Astrocyte (in vitro differentiated cells and primary cell): ENCODE results near the gene ZNF490. TPM values are rescaled to one million over a fixed set of nuclear protein-coding genes. Genes with fewer than 3 reads are reported as not detected.

Experiments used
- DNase-seq: peaks from one replicate; pipeline ENCODE4 v3.0.0-alpha.2; 2010; ENCODE audit warnings: low read depth
- FAIRE-seq: peaks from 2 replicates; lab custom pipeline; 2011; peaks lifted over from hg19 to GRCh38; lab: Jason Lieb, UNC
- H2AFZ ChIP-seq: 2 replicates; pipeline ENCODE4 v1.6.0; 2012; ENCODE audit warnings: low read depth, low read length, inconsistent platforms
- H3K27ac ChIP-seq: 2 replicates; pipeline ENCODE4 v1.5.1; 2011; ENCODE audit warnings: low read depth, low read length, inconsistent platforms
- H3K27me3 ChIP-seq: 2 replicates; pipeline ENCODE4 v1.6.0; 2011; ENCODE audit warnings: low read length, inconsistent platforms; ENCODE audit not compliant: insufficient read depth
- H3K36me3 ChIP-seq: 2 replicates; pipeline ENCODE4 v1.5.1; 2011; ENCODE audit warnings: low read length, inconsistent platforms; ENCODE audit not compliant: insufficient read depth
- H3K4me1 ChIP-seq: 2 replicates; pipeline ENCODE4 v1.5.1; 2011; ENCODE audit warnings: low read length, inconsistent platforms; ENCODE audit not compliant: insufficient read depth
- H3K4me2 ChIP-seq: 2 replicates; pipeline ENCODE4 v1.6.0; 2012; ENCODE audit warnings: low read length, inconsistent platforms
- H3K4me3 ChIP-seq: 2 replicates; pipeline ENCODE4 v1.5.1; 2011; ENCODE audit warnings: low read depth, mild to moderate bottlenecking, low read length, inconsistent platforms; ENCODE audit not compliant: insufficient read depth
- H3K79me2 ChIP-seq: 2 replicates; pipeline ENCODE4 v1.6.0; 2012; ENCODE audit warnings: mild to moderate bottlenecking, low read length, inconsistent platforms; ENCODE audit not compliant: insufficient read depth
- H3K9ac ChIP-seq: 2 replicates; pipeline ENCODE4 v1.6.0; 2012; ENCODE audit warnings: mild to moderate bottlenecking, low read length, inconsistent platforms
- H3K9me3 ChIP-seq: 2 replicates; pipeline ENCODE4 v1.5.1; 2012; ENCODE audit warnings: low read depth, mild to moderate bottlenecking, low read length, inconsistent platforms; ENCODE audit not compliant: insufficient read depth
- H4K20me1 ChIP-seq: 2 replicates; pipeline ENCODE4 v1.6.0; 2012; ENCODE audit warnings: low read length, inconsistent platforms; ENCODE audit not compliant: insufficient read depth
- H3K27ac Mint-ChIP-seq: one replicate; pipeline ENCODE4 v1.8.0; 2021; ENCODE audit warnings: mild to moderate bottlenecking, mixed read lengths; ENCODE audit not compliant: unreplicated experiment
- H3K27me3 Mint-ChIP-seq: one replicate; pipeline ENCODE4 v1.8.0; 2021; ENCODE audit warnings: low read depth, mixed read lengths; ENCODE audit not compliant: unreplicated experiment
- H3K36me3 Mint-ChIP-seq: one replicate; pipeline ENCODE4 v1.8.0; 2021; ENCODE audit warnings: low read depth, mixed read lengths; ENCODE audit not compliant: unreplicated experiment
- H3K4me1 Mint-ChIP-seq: one replicate; pipeline ENCODE4 v1.8.0; 2021; ENCODE audit warnings: low read depth, mixed read lengths; ENCODE audit not compliant: unreplicated experiment
- H3K4me3 Mint-ChIP-seq: one replicate; pipeline ENCODE4 v1.8.0; 2021; ENCODE audit warnings: mild to moderate bottlenecking, moderate library complexity, mixed read lengths; ENCODE audit not compliant: unreplicated experiment
- H3K9me3 Mint-ChIP-seq: one replicate; pipeline ENCODE4 v1.8.0; 2021; ENCODE audit warnings: mild to moderate bottlenecking, mixed read lengths; ENCODE audit not compliant: unreplicated experiment
- CTCF ChIP-seq: IDR thresholded peaks from 2 replicates; pipeline ENCODE4 v1.5.1; 2011; ENCODE audit warnings: low read depth, mild to moderate bottlenecking, inconsistent platforms, low read length, moderate library complexity; ENCODE audit not compliant: insufficient read depth
- EZH2 ChIP-seq: IDR thresholded peaks from 2 replicates; pipeline ENCODE4 v1.6.1; 2012; ENCODE audit warnings: mild to moderate bottlenecking, low read length, inconsistent platforms; ENCODE audit not compliant: insufficient read depth
- total RNA-seq: library from RNA; stranded (reverse); gene quantifications from 2 replicates; pipeline ENCODE4 v1.2.1, GENCODE V29; 2021

The ZNF490 gene
- total RNA-seq, 1 donor from 2014 or later: 12.5 TPM

- Histone ChIP-seq H3K9me3 (no peaks in the 10 kb centered on the region), H3K9ac (no peak overlapping the region), H3K4me2 (no peak overlapping the region), H3K79me2 (no peaks in the 10 kb centered on the region), H3K27me3 (no peaks in the 10 kb centered on the region), H4K20me1 (no peaks in the 10 kb centered on the region), H3K4me3 (no peak overlapping the region), H3K36me3 (peaks cover 1% of the 10 kb centered on the region), H2AFZ (no peak overlapping the region), H3K4me1 (no peaks in the 10 kb centered on the region), H3K27ac (no peak overlapping the region)
- Mint-ChIP-seq H3K36me3 (peaks cover 22% of the 10 kb centered on the region), H3K27me3 (no peaks in the 10 kb centered on the region), H3K4me3 (no peak overlapping the region), H3K27ac (no peak overlapping the region), H3K9me3 (no peaks in the 10 kb centered on the region), H3K4me1 (no peaks in the 10 kb centered on the region)
- TF ChIP-seq CTCF (no peak), EZH2 (no peak)
- DNase-seq: no peak
- no peak for FAIRE-seq
Measured at GRCh38 chr19:12649941-12650340, 39.3 kb upstream of the ZNF490 start.

GRCh38 chr19:12648088-12648487 lies 37.5 kb upstream of the ZNF490 start:
- Mint-ChIP-seq H3K36me3 (peaks cover 26% of the 10 kb centered on the region), H3K9me3 (no peaks in the 10 kb centered on the region), H3K4me3 (no peak overlapping the region), H3K27ac (no peak overlapping the region), H3K4me1 (no peaks in the 10 kb centered on the region), H3K27me3 (no peaks in the 10 kb centered on the region)
- DNase-seq: no peak
- H4K20me1 ChIP-seq: no peaks in the 10 kb centered on the region
- H3K9ac ChIP-seq: no peak overlapping the region
- H3K4me3 ChIP-seq: no peak overlapping the region
- H3K36me3 ChIP-seq: no peaks in the 10 kb centered on the region
- H3K27ac ChIP-seq: no peak overlapping the region
- H3K4me1 ChIP-seq: no peaks in the 10 kb centered on the region
- no peaks in the 10 kb centered on the region for H3K27me3 ChIP-seq
- no peaks in the 10 kb centered on the region for H3K79me2 ChIP-seq
- no peak for TF ChIP-seq CTCF
- TF ChIP-seq EZH2: no peak
- H3K4me2 ChIP-seq: peak overlapping the region; percentile 52
- H3K9me3 ChIP-seq: no peaks in the 10 kb centered on the region
- H2AFZ ChIP-seq: no peak overlapping the region
- no peak for FAIRE-seq

- Histone ChIP-seq H2AFZ (no peak overlapping the region), H3K27me3 (no peaks in the 10 kb centered on the region), H3K9me3 (no peaks in the 10 kb centered on the region), H3K4me1 (no peaks in the 10 kb centered on the region), H3K4me3 (no peak overlapping the region), H3K79me2 (no peaks in the 10 kb centered on the region), H3K9ac (no peak overlapping the region), H3K4me2 (peak overlapping the region; percentile 52), H4K20me1 (no peaks in the 10 kb centered on the region), H3K27ac (no peak overlapping the region), H3K36me3 (no peaks in the 10 kb centered on the region)
- Mint-ChIP-seq H3K9me3 (no peaks in the 10 kb centered on the region), H3K27ac (no peak overlapping the region), H3K27me3 (no peaks in the 10 kb centered on the region), H3K36me3 (peaks cover 26% of the 10 kb centered on the region), H3K4me3 (no peak overlapping the region), H3K4me1 (no peaks in the 10 kb centered on the region)
- no peak for FAIRE-seq
- no peak for DNase-seq
- no peak for TF ChIP-seq EZH2
- TF ChIP-seq CTCF: no peak
Measured at GRCh38 chr19:12647490-12648071, 37.0 kb upstream of the ZNF490 start.
